Measurements from ENCODE around the gene CMTR2. TPM values are rescaled to one million over a fixed set of nuclear protein-coding genes. Genes with fewer than 3 reads are reported as not detected.

The CMTR2 gene
- total RNA-seq: 27.6 and 29.7 TPM in 2 replicates

GRCh38 chr16:71288890-71289731 lies at the start of gene CMTR2:
TSS of gene CMTR2 (minus strand) at chr16:71289402. CDS start at chr16:71285920, 3,482 bp downstream.

Other genes starting within 250 kb of the CMTR2 start
- gene HYDIN, start 58.7 kb downstream of the CMTR2 start, total RNA-seq: 0.18 and 0.30 TPM in 2 replicates
- gene CALB2, start 69.3 kb upstream of the CMTR2 start, total RNA-seq: 1.7 and 1.8 TPM in 2 replicates
- not detected in 2 replicates for gene TLE7, start 152.7 kb upstream of the CMTR2 start, total RNA-seq
- 12.2 and 12.7 TPM in 2 replicates for gene ZNF23, start 172.8 kb upstream of the CMTR2 start, total RNA-seq
- 2.3 and 3.0 TPM in 2 replicates for gene ZNF19, start 199.9 kb upstream of the CMTR2 start, total RNA-seq
- not detected in 2 replicates for gene CHST4, start 237.0 kb upstream of the CMTR2 start, total RNA-seq

Measured in smooth muscle cell of the umbilical artery (primary cell).